Measurements from ENCODE around the gene TRPV2.
"Not testable (repeated sequence)": the region's sequence is repeated elsewhere in the genome, so short reads cannot be mapped to it uniquely, and the experiment has no call there.

TRPV2 gene

DNA sequence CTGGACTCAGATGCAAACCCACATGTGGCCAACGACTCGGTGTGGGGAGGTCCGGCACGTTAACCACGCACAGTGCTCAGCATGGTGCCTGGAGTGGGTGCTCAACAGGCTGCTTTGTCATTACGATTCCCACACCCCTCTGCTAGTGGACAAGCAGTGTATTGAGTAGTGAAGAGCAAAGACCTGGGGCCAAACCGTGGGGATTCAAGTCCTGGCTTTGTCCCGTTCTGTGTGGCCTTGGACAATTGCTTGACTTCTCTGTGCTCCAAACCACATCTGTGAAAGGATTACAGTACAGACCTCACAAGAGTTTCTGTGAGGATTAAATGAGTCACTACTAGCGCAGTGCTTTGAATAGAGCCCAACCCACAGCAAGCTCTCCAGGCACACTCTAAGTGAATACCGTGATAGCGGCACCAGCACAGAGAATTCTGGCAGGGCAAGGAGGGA lies 33.8 kb downstream of the TRPV2 start:
- TF ChIP-seq, protein P1, sequence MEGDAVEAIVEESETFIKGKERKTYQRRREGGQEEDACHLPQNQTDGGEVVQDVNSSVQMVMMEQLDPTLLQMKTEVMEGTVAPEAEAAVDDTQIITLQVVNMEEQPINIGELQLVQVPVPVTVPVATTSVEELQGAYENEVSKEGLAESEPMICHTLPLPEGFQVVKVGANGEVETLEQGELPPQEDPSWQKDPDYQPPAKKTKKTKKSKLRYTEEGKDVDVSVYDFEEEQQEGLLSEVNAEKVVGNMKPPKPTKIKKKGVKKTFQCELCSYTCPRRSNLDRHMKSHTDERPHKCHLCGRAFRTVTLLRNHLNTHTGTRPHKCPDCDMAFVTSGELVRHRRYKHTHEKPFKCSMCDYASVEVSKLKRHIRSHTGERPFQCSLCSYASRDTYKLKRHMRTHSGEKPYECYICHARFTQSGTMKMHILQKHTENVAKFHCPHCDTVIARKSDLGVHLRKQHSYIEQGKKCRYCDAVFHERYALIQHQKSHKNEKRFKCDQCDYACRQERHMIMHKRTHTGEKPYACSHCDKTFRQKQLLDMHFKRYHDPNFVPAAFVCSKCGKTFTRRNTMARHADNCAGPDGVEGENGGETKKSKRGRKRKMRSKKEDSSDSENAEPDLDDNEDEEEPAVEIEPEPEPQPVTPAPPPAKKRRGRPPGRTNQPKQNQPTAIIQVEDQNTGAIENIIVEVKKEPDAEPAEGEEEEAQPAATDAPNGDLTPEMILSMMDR (IDR thresholded peaks at IDR 0.05; ENCODE audit: borderline replicate concordance, control extremely low read depth, extremely low read depth, insufficient read depth, missing control alignments): no peak
- no peak for DNase-seq (ENCODE audit: low spot score)
- in situ Hi-C loops (cut with MboI; ENCODE audit: low sequenced_read_pairs, unreplicated experiment): no loop called here

DNA sequence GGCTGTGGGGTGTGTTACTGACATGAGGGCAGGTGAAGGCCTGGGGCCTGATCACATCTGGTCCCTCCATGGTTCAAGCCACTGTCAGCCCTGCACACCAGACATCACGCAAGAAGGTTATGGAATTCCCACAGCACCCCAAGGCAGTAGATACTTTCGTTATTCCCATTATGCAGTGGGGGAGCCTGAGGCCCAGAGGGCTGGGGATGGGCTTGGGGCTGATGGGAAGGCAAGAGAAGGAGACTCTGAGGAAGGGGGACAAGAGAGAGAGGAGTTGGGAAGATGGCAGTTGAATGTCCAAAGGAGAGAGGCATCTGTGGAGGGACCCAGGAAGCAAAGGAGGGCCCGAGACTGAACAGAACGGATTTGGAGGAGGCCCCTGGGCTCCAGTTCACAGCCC lies 34.7 kb downstream of the TRPV2 start:
- no peak for DNase-seq (ENCODE audit: low spot score)
- in situ Hi-C loops (cut with MboI; ENCODE audit: low sequenced_read_pairs, unreplicated experiment): no loop called here
- TF ChIP-seq, protein P1 (IDR thresholded peaks at IDR 0.05; ENCODE audit: borderline replicate concordance, control extremely low read depth, extremely low read depth, insufficient read depth, missing control alignments): no peak

DNA sequence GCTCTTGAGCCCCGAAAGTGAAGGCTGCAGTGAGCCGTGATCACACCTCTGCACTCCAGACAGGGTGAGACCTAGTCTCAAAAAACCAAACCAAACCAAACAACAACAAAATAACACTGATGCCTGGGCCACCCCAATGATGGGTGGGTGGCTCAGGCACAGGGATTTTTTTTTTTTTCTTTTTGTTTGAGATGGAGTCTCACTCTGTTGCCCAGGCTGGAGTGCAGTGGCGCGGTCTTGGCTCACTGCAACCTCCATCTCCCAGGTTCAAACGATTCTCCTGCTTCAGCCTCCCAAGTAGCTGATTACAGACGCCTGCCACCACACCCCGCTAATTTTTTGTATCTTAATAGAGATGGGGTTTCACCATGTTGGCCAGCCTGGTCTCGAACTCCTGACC lies 36.9 kb downstream of the TRPV2 start:
- in situ Hi-C loops (cut with MboI; ENCODE audit: low sequenced_read_pairs, unreplicated experiment); DNase-seq (ENCODE audit: low spot score): not testable (repeated sequence)

DNA sequence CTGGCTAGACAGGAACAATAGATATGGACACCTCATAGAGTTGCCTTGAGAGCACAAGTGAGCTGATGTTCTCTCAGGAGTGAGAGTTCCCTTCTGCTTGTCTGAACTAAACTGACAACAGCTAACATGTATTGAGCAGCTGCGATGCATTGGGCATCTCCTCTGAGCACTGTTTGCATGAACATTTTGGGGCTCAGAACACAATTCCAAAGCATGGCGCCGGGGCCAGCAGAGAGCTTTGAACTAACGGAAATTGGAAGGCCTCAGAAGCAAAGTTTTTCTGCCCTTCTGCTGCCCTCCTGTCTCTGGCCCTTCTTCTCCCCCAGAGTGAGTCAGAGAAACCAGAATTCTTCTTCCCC lies 38.1 kb downstream of the TRPV2 start:
- in situ Hi-C loops (cut with MboI; ENCODE audit: low sequenced_read_pairs, unreplicated experiment): no loop called here
- TF ChIP-seq, protein P1 (IDR thresholded peaks at IDR 0.05; ENCODE audit: borderline replicate concordance, control extremely low read depth, extremely low read depth, insufficient read depth, missing control alignments): no peak
- DNase-seq (ENCODE audit: low spot score): no peak

DNA sequence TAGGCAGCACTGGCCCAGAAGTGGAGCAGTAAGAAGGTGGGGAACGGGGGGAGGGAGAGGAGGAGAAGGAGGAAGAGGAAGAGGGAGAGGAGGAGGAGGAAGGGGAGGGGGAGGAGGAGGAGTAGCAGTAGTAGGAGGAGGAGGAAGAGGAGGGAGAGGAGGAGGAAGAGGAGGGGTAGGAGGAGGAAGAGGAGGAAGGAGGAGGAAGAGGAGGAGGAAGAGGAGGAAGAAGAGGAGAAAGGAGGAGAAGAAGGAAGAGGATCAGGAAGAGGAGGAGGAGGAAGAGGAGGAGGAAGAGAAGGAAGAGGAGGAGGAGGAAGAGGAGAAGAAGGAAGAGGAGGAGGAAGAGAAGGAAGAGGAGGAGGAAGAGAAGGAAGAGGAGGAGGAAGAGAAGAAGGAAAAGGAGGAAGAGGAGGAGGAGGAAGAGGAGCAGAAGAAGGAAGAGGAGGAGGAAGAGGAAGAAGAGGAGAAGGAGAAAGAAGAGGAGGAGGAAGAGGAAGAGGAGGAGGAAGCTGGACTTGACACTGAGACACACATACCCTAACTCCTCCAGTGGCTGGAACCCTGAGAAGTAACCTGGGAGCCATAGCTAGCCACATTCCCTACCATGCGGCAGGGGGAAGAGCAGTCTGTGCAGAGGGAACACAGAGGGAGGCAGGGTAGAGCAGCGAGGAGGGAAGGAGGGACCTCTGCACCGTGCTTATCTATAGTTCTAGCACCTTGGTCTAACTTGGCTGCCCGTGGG lies 40.8 kb downstream of the TRPV2 start:
- TF ChIP-seq, protein P1 (IDR thresholded peaks at IDR 0.05; ENCODE audit: borderline replicate concordance, control extremely low read depth, extremely low read depth, insufficient read depth, missing control alignments): no peak
- DNase-seq (ENCODE audit: low spot score): no peak
- in situ Hi-C loops (cut with MboI; ENCODE audit: low sequenced_read_pairs, unreplicated experiment): no loop called here

DNA sequence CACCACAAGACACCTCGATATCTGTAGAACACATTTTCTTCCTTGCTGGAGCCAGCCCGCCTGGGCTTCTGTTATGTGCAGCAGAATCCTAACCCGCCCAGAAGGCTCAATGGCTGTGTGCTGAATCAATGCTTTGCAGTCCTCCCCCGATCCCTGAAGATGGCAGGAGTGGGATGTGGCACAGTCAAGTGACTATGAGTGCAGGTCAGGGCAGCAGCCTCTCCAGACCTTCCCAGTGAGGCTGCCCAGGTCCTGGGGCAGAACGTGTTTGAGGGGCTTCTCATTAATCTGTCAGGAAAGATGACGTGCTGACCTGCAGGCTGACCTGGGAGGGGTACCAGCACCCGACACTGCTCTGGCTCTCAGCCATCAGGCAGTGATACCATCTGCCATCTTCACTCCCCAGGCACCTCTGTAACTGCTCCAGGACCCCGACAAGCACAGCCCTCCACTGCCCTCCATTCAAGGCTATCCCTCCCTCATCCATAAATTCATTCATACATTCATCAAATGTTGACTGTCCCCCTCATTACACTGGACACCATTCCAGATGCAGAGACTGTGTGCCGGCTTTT lies 41.5 kb downstream of the TRPV2 start:
- no peak for DNase-seq (ENCODE audit: low spot score)
- in situ Hi-C loops (cut with MboI; ENCODE audit: low sequenced_read_pairs, unreplicated experiment): no loop called here
- TF ChIP-seq, protein P1 (IDR thresholded peaks at IDR 0.05; ENCODE audit: borderline replicate concordance, control extremely low read depth, extremely low read depth, insufficient read depth, missing control alignments): no peak

DNA sequence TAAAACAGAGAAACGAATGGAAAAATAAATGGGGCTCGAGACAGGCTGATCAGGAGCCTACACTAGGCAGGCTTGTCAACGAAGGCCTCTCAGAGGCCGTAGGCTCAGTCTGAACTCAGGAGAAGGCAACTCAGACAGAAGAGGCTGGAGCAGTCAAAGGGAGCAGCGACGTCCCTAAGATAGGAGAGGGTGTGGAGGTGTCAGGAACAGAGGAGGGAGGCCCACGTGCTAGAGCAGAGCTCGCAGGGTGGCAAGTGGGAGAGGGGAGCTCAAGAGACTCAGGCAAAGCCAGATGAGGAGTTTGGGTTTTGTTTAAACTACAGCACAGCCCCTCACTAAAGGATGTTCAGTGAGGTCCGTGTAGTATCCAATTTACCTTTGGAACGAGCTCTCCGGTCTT lies 43.9 kb downstream of the TRPV2 start:
- TF ChIP-seq, protein P1 (IDR thresholded peaks at IDR 0.05; ENCODE audit: borderline replicate concordance, control extremely low read depth, extremely low read depth, insufficient read depth, missing control alignments): no peak
- in situ Hi-C loops (cut with MboI; ENCODE audit: low sequenced_read_pairs, unreplicated experiment): no loop called here
- DNase-seq (ENCODE audit: low spot score): no peak
